Measurements from ENCODE around the gene RNF19B.

Gene RNF19B

DNA sequence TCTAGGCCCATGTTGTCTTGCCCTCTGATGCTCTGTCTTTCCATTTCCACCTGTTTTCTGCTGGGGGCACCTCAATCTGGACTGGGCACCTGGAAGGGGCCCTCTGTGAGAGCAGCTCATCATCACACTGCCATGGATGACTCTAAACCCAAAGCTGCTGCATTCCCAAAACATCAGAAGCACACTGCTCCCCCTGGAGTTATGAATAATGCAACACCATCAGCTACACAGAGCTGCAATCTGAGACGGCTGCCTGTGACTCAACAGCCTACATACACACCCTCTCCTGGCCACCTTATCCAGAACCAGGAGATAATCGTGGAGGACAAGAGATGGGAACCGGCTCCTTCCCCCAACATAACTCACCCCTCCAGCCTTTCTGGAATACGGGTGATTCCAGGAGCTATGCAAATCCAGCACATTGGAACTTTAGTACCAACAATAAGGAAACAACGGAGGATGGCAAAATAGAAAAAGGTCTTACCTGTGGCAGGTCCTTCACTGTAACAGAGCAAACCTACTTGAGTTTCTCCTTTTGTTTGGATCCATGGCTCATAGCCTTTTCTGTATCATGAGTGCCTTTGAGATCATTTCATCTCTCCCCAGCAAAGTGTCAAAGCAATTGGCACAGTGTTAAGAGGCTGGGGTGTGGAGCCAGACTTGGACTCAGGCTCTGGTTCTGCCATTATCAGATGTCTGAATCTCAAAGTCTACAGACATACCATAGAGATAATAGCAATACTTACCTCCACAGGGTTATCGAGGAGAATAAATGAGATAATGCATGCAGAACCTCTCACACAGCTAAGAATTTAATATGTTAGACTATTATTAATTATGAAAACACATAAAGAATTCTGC lies 42.8 kb upstream of the RNF19B start:
- no peak for DNase-seq (ENCODE audit: low spot score)
- H3K27ac ChIP-seq = no peak overlapping the region
- no peak overlapping the region for H3K4me3 ChIP-seq
- TF ChIP-seq, protein P1, sequence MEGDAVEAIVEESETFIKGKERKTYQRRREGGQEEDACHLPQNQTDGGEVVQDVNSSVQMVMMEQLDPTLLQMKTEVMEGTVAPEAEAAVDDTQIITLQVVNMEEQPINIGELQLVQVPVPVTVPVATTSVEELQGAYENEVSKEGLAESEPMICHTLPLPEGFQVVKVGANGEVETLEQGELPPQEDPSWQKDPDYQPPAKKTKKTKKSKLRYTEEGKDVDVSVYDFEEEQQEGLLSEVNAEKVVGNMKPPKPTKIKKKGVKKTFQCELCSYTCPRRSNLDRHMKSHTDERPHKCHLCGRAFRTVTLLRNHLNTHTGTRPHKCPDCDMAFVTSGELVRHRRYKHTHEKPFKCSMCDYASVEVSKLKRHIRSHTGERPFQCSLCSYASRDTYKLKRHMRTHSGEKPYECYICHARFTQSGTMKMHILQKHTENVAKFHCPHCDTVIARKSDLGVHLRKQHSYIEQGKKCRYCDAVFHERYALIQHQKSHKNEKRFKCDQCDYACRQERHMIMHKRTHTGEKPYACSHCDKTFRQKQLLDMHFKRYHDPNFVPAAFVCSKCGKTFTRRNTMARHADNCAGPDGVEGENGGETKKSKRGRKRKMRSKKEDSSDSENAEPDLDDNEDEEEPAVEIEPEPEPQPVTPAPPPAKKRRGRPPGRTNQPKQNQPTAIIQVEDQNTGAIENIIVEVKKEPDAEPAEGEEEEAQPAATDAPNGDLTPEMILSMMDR (IDR thresholded peaks at IDR 0.05) = no peak

- Histone ChIP-seq H3K4me3 (no peak overlapping the region), H3K27ac (no peak overlapping the region)
- DNase-seq (ENCODE audit: low spot score) = no peak
- TF ChIP-seq, protein P1 (IDR thresholded peaks at IDR 0.05) = no peak
Observed at GRCh38 chr1:33005838-33006421, 41.3 kb upstream of the RNF19B start.

DNA sequence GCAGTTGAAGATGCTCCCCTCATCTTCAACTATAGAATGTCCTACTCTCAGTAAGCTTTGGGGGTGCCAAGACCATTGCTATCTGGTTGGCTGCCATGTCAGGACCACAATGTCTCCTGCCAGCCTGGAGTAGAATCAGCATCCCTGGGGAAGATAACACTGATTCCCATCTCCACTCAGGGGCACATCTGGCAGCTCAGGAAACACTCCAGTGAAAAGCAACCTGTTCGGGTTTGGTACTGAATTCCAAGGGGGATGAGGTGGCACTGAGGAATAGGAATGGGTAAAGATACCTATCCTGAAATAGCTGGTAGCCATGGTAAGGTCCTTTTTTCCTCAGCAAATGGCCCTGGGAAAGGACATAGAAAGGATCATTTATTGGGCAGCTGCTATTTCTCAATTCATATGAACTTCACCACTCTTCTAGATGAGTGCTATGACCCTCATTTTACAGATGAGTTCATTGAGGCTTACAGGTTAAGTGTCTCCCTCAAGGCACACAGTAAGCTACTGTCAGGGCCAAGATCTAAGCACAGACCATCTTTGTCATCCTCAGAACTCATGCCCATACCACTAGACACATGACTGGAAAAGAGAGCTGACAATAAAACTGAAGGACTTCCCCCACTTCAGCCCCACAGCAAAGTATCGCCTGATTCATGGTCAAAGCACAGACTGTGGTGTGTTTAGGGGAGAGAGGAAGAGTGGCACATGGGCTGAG lies 40.7 kb upstream of the RNF19B start:
- Histone ChIP-seq H3K4me3 (no peak overlapping the region), H3K27ac (no peak overlapping the region)
- no peak for DNase-seq (ENCODE audit: low spot score)
- TF ChIP-seq, protein P1 (IDR thresholded peaks at IDR 0.05) = no peak

GRCh38 chr1:33004613-33005012 lies 40.0 kb upstream of the RNF19B start:
- no peak for DNase-seq (ENCODE audit: low spot score)
- H3K4me3 ChIP-seq = no peak overlapping the region
- H3K27ac ChIP-seq = no peak overlapping the region
- TF ChIP-seq, protein P1 (IDR thresholded peaks at IDR 0.05) = no peak

DNA sequence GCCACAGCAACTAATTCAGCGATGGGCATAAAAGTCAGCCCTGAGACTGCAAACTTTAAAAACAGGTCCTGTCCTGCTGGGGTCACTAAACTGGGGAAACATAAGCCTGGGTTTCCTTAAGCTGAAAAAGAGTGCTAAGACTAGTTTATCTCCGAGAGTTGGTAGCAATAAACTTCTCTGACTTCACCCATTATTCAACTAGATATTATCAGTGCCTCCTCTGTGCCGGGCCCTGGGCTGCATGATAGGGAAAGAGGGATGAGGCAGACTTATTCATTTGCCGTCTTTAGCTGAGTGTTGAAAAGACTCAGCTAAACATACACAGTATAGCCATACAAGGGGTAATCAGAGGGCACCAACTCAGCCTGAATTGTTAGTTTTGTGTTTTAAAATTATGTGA lies 39.0 kb upstream of the RNF19B start:
- TF ChIP-seq, protein P1 (IDR thresholded peaks at IDR 0.05) = no peak
- Histone ChIP-seq H3K4me3 (no peak overlapping the region), H3K27ac (no peak overlapping the region)
- DNase-seq (ENCODE audit: low spot score) = no peak

DNA sequence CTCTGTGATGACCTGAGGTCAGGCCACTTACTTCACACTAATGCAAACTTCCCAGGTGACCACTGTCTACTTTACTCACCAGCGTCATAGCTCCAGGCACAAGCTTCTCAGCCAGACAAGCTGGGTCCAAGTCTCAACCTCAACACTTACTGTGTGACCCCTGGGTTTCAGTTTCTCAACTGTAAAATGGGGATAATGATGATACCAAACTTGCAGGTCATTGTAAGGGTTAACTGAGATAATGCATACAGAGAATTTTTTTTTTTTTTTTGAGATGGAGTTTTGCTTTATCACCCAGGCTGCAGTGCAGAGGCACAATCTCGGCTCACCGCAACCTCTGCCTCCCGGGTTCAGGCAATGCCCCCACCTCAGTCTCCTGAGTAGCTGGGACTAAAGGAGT lies 37.4 kb upstream of the RNF19B start:
- TF ChIP-seq, protein P1 (IDR thresholded peaks at IDR 0.05) = no peak
- Histone ChIP-seq H3K4me3 (no peak overlapping the region), H3K27ac (no peak overlapping the region)
- no peak for DNase-seq (ENCODE audit: low spot score)

Measured in coronary artery (tissue), 2 donors.